Lung (tissue), 12 donors: ENCODE results near the gene CCDC54. TPM values are rescaled to one million over a fixed set of nuclear protein-coding genes. Genes with fewer than 3 reads are reported as not detected.

Experiments
- ATAC-seq: fragments of 200-7000 bp; cut with Tn5 transposase; one replicate; pipeline ENCODE4 v1.9.1; 2020; ENCODE audit warnings: moderate number of reproducible peaks; ENCODE audit not compliant: insufficient read depth, low FRiP score
- DNase-seq, 3 donors: peaks; one replicate each; pipeline ENCODE4 v3.0.0-alpha.2; 2013 to 2017
- H3K27ac ChIP-seq, 2 donors: one replicate each; pipeline ENCODE4 v1.5.1; 2013; ENCODE audit warnings: mild to moderate bottlenecking in 2 of 2, moderate library complexity in 2 of 2, control low read depth in 1 of 2, inconsistent platforms in 1 of 2, low read depth in 1 of 2, low read length in 1 of 2
- H3K27me3 ChIP-seq, 3 donors: one replicate each; pipeline ENCODE4 v1.5.1; 2013; ENCODE audit warnings: low read length in 2 of 3; ENCODE audit not compliant: control insufficient read depth in 3 of 3, insufficient read depth in 3 of 3
- H3K36me3 ChIP-seq, 4 donors: one replicate each; pipeline ENCODE4 v1.5.1; 2013; ENCODE audit warnings: low read length in 4 of 4, mild to moderate bottlenecking in 1 of 4, moderate library complexity in 1 of 4; ENCODE audit not compliant: control insufficient read depth in 4 of 4, insufficient read depth in 4 of 4
- H3K4me1 ChIP-seq, 5 donors: one replicate each; pipeline ENCODE4 v1.5.1; 2013; ENCODE audit warnings: low read length in 5 of 5, mild to moderate bottlenecking in 2 of 5, moderate library complexity in 1 of 5; ENCODE audit not compliant: control insufficient read depth in 5 of 5, insufficient read depth in 5 of 5
- H3K4me3 ChIP-seq: one replicate; pipeline ENCODE4 v1.5.1; 2013; ENCODE audit warnings: mild to moderate bottlenecking, control low read depth, moderate library complexity
- H3K9ac ChIP-seq, 2 donors: one replicate each; pipeline ENCODE4 v1.5.1; 2013; ENCODE audit warnings: low read length in 2 of 2, control low read depth in 1 of 2; ENCODE audit not compliant: insufficient read depth in 1 of 2
- H3K9me3 ChIP-seq, 4 donors: one replicate each; pipeline ENCODE4 v1.5.1; 2013; ENCODE audit warnings: low read length in 3 of 4, mild to moderate bottlenecking in 1 of 4, moderate library complexity in 1 of 4; ENCODE audit not compliant: control insufficient read depth in 4 of 4, insufficient read depth in 3 of 4
- CTCF ChIP-seq: IDR thresholded peaks from 2 replicates; pipeline ENCODE4 v1.5.1; 2012; ENCODE audit warnings: mild to moderate bottlenecking; ENCODE audit errors: control extremely low read depth, extremely low read depth
- WGBS, 2 donors: extraction: QIAGEN DNeasy Blood & Tissue Kit; methylation state at CpG; one replicate each; pipeline ENCODE4 v1.1.7; 2013; 5-methylcytosine and 5-hydroxymethylcytosine counted together
- polyA plus RNA-seq, 2 donors: library from polyadenylated mRNA; stranded (reverse); fragments of 200-250 nt; gene quantifications; one replicate each; pipeline ENCODE4 v1.2.1, GENCODE V29; 2013
- total RNA-seq, 2 donors: library from RNA; depleted of rRNA in 1 of 2; stranded (reverse); fragments of >200 nt in 1 of 2; gene quantifications; one replicate each; pipeline ENCODE4 v1.2.1, GENCODE V29; 2014 to 2021
- donor health status: control.
- donor health status: control.
- donor health status: Bipolar disorder and iron deficiency.
- donor health status: healthy.
- donor health status: DM: yes; HTN: yes; CAD: no.

Gene CCDC54
- total and polyA plus RNA-seq, 4 donors: not detected

- Histone ChIP-seq H3K4me3 (no peak overlapping the region), H3K4me1 (no peaks in the 10 kb centered on the region), H3K27ac (no peak overlapping the region), H3K36me3 (no peaks in the 10 kb centered on the region), H3K27me3 (no peaks in the 10 kb centered on the region), H3K9me3 (no peaks in the 10 kb centered on the region), H3K9ac (no peak overlapping the region)
- WGBS, 2 donors: 67 to 86% methylated on average over 2 of the region's 2 CpGs
- ATAC-seq (no peak), DNase-seq (peak in 1 of 3 donors; percentile 20)
- TF ChIP-seq CTCF: no peak
These were observed 1.6 kb upstream of the CCDC54 start for GRCh38 chr3:107375682-107376081.

DNA sequence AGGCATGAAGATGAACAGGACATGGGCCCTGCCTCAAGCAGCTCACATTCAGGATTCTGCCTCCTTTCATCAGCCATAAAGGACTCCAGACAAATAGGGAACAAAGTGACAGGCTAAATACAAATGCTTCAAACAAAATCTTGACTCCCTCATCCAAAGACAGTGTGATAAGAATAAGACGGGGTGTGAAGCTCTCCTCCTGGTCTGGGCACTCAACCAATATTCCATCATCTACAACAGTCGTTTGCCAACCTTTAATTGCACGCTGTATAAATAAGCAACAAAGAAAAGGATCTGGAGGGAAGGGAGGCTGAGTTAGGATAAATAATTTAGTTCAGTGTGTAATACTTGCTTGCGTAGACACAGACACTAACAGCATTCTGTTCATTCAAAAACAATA is 5.4 kb downstream of the CCDC54 start:
- no peak for TF ChIP-seq CTCF
- no peaks in the 10 kb centered on the region for H3K27me3 ChIP-seq
- H3K27ac ChIP-seq: no peak overlapping the region
- H3K4me3 ChIP-seq: no peak overlapping the region
- ATAC-seq (no peak), DNase-seq (peak in 1 of 3 donors; percentile 5)
- no peak overlapping the region for H3K9ac ChIP-seq
- 53 to 71% methylated on average over 4 of the region's 4 CpGs for WGBS, 2 donors
- H3K9me3 ChIP-seq: no peaks in the 10 kb centered on the region
- H3K36me3 ChIP-seq: no peaks in the 10 kb centered on the region
- peaks cover 0 to 2% (median 0%) of the 10 kb centered on the region in 5 donors for H3K4me1 ChIP-seq

GRCh38 chr3:107384428-107384827 is 7.2 kb downstream of the CCDC54 start:
- ATAC-seq: no peak
- H3K27me3 ChIP-seq: no peaks in the 10 kb centered on the region

More at GRCh38 chr3:107384428-107384827, 7.2 kb downstream of the CCDC54 start:
- 91 to 95% methylated on average over 2 of the region's 2 CpGs for WGBS, 2 donors
- Histone ChIP-seq H3K9me3 (no peaks in the 10 kb centered on the region), H3K4me1 (peaks cover 0 to 2% (median 0%) of the 10 kb centered on the region in 5 donors), H3K36me3 (no peaks in the 10 kb centered on the region), H3K9ac (no peak overlapping the region), H3K27ac (no peak overlapping the region), H3K4me3 (no peak overlapping the region)
- TF ChIP-seq CTCF: no peak
- no peak for DNase-seq
